ENCODE results near the gene GAGE1. TPM values are rescaled to one million over a fixed set of nuclear protein-coding genes. Genes with fewer than 3 reads are reported as not detected.
"Not testable (repeated sequence)": the region's sequence is repeated elsewhere in the genome, so short reads cannot be mapped to it uniquely, and the experiment has no call there.

GAGE1 gene, protein sequence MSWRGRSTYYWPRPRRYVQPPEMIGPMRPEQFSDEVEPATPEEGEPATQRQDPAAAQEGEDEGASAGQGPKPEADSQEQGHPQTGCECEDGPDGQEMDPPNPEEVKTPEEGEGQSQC
- not detected for total RNA-seq

DNA sequence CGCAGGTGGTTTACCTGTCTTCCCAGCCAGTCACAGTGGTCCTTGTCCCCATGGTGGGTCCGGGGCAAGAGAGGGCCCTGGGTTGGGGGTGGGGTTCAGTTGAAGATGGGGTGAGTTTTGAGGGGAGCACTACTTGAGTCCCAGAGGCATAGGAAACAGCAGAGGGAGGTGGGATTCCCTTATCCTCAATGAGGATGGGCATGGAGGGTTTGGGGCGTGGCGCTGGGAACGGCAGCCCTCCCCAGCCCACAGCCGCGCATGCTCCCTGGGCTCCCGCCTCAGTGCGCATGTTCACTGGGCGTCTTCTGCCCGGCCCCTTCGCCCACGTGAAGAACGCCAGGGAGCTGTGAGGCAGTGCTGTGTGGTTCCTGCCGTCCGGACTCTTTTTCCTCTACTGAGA, at the start of gene GAGE1:
Gene GAGE1 (plus strand): TSS at position 301 of the 400 bp plus-strand sequence. CDS start 1,155 bp downstream, outside the sequence.
- not testable (repeated sequence) for DNase-seq

DNA sequence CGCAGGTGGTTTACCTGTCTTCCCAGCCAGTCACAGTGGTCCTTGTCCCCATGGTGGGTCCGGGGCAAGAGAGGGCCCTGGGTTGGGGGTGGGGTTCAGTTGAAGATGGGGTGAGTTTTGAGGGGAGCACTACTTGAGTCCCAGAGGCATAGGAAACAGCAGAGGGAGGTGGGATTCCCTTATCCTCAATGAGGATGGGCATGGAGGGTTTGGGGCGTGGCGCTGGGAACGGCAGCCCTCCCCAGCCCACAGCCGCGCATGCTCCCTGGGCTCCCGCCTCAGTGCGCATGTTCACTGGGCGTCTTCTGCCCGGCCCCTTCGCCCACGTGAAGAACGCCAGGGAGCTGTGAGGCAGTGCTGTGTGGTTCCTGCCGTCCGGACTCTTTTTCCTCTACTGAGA, 47.8 kb upstream of the GAGE1 start, which contains the start of gene GAGE12E:
Gene GAGE12E (plus strand): TSS at position 301 of the 400 bp plus-strand sequence. CDS start 1,155 bp downstream, outside the sequence.
- DNase-seq, result not testable (repeated sequence)

DNA sequence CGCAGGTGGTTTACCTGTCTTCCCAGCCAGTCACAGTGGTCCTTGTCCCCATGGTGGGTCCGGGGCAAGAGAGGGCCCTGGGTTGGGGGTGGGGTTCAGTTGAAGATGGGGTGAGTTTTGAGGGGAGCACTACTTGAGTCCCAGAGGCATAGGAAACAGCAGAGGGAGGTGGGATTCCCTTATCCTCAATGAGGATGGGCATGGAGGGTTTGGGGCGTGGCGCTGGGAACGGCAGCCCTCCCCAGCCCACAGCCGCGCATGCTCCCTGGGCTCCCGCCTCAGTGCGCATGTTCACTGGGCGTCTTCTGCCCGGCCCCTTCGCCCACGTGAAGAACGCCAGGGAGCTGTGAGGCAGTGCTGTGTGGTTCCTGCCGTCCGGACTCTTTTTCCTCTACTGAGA, 38.3 kb upstream of the GAGE1 start, which contains the start of gene GAGE12F:
Gene GAGE12F (plus strand): TSS at position 301 of the 400 bp plus-strand sequence. CDS start 1,155 bp downstream, outside the sequence.
- DNase-seq, result not testable (repeated sequence)

DNA sequence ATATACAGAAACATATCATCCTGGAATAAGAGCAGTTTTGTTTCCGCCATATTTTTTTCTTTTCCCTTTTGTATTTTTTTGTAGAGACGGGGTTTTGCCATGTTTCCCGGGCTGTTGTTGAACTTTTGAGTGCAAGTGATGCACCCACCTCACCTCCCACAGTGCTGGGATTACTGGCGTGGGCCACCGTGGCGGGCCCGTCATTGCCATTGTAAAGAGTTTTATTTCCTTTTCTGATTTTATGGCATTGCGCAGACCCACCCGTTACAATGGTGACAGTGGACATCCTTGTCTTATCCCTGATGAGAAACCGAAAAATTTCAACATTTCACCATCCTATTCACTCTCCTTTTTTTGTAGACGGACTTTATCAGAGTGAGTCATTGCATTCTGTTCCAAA, 30.1 kb upstream of the GAGE1 start:
- DNase-seq, result not testable (repeated sequence)

DNA sequence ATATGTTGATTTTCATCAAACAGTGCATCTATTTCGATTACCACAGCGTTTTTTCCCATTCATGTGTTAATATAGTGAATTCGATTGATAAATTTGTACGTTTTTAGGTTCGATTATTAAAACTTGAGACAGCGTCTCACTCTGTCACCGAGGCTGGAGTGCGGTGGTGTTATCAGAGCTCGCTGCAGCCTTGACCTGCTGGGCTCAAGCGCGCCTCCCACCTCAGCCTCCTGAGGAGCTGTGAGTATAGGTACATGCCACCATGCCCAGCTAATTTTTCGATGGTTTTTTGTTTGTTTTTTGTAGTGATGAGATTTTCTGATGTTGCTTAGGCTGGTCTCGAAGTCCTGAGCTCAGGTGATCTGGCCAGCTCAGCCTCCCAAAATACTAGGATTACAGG, 29.7 kb upstream of the GAGE1 start:
- DNase-seq, result not testable (repeated sequence)

DNA sequence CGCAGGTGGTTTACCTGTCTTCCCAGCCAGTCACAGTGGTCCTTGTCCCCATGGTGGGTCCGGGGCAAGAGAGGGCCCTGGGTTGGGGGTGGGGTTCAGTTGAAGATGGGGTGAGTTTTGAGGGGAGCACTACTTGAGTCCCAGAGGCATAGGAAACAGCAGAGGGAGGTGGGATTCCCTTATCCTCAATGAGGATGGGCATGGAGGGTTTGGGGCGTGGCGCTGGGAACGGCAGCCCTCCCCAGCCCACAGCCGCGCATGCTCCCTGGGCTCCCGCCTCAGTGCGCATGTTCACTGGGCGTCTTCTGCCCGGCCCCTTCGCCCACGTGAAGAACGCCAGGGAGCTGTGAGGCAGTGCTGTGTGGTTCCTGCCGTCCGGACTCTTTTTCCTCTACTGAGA, 28.7 kb upstream of the GAGE1 start, which contains the start of gene GAGE12G:
Gene GAGE12G (plus strand): TSS at position 301 of the 400 bp plus-strand sequence. CDS start 1,155 bp downstream, outside the sequence.
- not testable (repeated sequence) for DNase-seq

DNA sequence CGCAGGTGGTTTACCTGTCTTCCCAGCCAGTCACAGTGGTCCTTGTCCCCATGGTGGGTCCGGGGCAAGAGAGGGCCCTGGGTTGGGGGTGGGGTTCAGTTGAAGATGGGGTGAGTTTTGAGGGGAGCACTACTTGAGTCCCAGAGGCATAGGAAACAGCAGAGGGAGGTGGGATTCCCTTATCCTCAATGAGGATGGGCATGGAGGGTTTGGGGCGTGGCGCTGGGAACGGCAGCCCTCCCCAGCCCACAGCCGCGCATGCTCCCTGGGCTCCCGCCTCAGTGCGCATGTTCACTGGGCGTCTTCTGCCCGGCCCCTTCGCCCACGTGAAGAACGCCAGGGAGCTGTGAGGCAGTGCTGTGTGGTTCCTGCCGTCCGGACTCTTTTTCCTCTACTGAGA, 19.2 kb upstream of the GAGE1 start, which contains the start of gene GAGE12H:
Gene GAGE12H (plus strand): TSS at position 301 of the 400 bp plus-strand sequence. CDS start 1,155 bp downstream, outside the sequence.
- not testable (repeated sequence) for DNase-seq

DNA sequence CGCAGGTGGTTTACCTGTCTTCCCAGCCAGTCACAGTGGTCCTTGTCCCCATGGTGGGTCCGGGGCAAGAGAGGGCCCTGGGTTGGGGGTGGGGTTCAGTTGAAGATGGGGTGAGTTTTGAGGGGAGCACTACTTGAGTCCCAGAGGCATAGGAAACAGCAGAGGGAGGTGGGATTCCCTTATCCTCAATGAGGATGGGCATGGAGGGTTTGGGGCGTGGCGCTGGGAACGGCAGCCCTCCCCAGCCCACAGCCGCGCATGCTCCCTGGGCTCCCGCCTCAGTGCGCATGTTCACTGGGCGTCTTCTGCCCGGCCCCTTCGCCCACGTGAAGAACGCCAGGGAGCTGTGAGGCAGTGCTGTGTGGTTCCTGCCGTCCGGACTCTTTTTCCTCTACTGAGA, 9.6 kb upstream of the GAGE1 start, which contains the start of gene GAGE2A:
Gene GAGE2A (plus strand): TSS at position 301 of the 400 bp plus-strand sequence. CDS start 1,155 bp downstream, outside the sequence.
- DNase-seq, result not testable (repeated sequence)

DNA sequence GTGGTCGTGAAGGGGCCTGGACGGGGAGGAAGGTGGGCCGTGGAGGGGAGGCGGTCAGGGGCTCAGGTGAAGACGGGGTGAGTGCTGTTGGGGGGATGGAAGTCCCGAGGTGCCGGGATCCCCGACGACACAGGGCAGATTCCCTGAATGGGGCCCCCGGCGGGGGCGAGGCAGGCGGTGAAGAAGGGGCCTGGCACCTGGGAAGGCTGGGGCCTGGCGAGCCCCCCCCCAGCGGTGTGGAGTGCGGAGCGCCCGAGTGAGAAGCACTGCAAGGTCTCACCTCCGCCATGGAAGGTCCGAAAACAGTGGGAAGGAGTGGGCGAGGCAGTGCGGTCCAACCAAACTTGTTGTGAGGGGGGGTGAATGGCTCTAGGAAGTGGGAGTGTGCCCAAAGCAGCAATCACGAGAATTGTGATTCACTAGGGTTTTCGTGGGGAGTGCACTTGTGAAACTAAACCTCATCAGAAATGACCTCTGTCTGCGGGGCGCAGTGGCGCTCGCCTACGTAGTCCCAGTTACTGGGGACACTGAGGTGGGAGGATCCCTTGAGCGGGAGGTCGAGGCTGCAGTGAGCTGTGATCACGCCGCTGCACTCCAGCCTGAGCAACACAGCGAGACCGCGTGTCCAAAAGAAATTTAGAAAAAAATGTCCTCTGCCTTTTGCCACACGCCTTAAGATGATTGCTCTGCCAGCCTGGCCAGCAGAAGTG, 8.9 kb upstream of the GAGE1 start:
- DNase-seq, result not testable (repeated sequence)

DNA sequence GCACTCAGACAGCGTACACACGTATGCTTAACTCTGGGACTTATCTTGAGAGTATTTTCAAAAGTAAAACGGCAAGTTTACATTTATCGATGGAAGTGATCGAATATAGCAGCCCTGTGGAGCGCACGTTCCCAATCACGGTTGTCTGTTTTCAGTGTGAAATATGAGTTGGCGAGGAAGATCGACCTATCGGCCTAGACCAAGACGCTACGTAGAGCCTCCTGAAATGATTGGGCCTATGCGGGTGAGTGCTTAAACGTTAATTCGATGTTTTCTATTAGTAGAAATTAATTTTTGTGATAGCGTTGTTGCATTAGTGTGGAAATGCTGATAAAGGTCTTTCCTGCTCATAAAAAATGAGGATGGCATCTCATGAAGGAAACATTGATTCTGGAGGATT, 8.3 kb upstream of the GAGE1 start:
- not testable (repeated sequence) for DNase-seq

DNA sequence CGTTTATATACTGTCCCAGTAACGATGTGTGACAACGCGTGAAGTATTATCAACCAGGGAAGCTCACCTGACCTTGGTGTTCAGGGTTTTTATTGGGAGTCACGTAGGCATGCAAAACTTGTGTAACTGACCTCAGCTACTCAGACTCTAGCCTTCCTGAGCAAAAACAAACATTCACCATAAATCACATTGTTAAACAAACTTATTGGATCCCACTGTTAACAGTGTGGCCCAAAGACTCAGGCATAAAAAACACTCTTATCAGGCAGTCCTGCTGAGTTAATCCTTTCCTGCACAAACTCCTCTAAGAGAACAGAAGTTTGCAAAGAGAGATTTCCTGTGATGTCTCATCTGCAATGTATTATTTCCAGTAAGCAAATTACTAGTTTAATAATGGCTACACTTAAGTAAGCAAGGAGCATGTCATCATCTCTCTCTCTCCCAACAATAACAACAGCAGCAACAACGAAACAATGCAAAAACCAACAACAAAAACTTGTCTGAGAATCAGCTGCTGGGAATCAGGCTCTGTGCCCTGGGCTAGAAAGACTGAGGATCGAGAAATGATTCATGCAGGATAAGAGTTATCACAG, 12.0 kb downstream of the GAGE1 start:
- DNase-seq, result no peak

DNA sequence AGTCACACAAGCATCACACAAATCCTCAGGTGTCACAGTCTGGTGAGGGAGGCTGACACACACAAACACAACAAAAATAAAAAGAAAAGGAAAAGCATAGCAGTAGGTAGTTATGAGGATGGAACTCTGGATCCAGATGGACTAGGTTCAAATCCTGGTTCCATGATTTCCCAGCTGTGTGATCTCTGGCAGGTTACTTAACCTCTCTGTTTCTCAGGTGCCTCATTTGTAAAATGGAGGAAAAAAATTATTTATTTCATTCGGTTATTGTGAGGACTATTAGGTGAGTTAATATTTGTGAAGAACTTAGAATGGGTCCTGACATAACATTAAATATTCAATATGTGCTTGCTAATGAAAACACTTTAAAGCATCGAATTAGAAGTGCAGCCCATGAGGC, 19.8 kb downstream of the GAGE1 start:
- DNase-seq, result no peak

DNA sequence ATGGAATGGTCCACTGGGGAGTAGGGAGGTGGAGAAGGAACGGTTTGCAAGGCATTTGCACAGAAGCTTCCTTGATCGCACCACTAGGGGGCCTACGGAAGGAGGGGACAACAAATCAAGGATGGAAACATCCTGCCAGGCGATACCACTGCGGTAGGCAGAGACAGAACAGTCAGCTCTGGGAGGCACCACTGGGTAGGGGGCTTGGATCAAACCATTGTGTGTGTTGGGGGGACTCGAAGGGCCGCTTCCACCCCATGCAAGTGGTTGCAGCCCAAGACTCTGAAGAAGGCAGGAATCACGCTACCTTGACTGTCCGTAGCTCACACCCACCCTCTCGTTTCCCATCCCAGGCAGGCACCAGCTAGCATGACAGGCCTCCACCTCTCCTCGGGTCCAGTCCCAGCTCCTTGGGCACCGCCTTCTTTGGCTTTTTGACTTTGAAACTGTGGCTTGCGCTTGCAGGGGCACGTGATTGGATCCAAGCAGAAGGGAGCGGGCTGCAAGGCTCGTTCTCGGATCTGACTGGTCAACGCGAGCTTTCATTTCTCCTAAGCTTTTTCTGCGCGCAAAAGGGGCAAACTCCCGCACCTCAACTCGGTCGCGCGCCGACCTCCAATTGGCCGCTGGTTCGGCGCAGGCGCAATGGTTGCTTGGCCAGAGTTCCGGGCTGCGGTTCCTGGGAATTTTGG, 28.4 kb downstream of the GAGE1 start:
- DNase-seq, result no peak

DNA sequence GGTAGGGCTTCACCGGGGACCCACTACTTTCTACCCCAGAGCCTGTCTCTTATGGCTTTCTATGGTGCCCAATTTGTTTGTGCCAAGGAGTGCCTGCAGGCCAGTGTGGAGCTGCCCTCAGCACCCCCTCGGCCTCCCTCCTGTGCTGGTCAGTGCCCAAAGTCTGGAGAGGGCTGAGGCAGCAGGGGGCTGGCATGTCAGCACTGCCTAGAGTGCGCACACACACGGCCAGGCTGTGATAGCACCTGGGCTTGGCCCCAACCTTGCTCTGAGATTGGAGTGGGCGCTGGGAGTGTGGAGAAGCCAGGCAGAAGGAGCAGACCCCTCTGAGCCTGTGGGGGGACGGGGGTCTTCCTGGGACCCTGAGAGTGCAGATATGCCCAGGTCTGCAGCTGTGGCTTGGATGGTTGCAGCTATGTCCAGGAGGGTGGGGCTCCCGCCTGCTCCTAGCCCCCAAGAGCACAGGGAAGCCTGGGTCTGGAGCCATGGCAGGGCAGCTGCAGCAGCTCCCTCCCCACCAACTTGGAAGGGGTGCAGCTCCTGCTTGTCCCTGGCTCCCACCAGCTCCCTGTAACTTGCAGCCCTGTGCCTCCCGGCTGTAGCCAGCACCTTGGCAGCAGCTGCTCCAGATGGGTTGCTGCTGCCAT, 46.3 kb downstream of the GAGE1 start:
- no peak for DNase-seq

DNA sequence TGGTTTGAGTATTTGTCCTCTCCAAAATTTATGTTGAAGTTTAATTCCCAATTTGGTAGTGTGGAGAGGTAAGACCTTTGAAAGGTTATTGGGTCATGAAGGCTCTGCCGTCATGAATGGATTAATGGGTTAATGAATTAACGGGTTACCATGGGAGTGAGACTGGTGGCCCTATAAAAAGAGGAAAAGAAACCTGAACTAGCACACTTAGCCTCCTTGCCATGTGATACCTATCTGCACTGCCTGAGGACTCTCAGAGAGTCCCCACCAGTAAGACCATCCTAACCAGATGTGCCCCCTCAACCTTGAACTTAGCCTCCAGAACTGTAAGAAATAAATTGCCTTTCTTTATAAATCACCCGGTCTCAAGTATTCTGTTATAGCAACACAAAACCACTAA, 57.7 kb downstream of the GAGE1 start:
- no peak for DNase-seq

Other genes with a start within 250 kb of the GAGE1 start
- not detected for gene GAGE12C, start 66.8 kb upstream of the GAGE1 start, total RNA-seq
- gene GAGE12D, start 57.3 kb upstream of the GAGE1 start, total RNA-seq, result not detected
- gene GAGE12E, start 47.7 kb upstream of the GAGE1 start, total RNA-seq, result not detected
- not detected for gene GAGE12F, start 38.2 kb upstream of the GAGE1 start, total RNA-seq
- not detected for gene GAGE12G, start 28.6 kb upstream of the GAGE1 start, total RNA-seq
- gene GAGE12H, start 19.1 kb upstream of the GAGE1 start, total RNA-seq, result not detected
- gene GAGE2A, start 9.5 kb upstream of the GAGE1 start, total RNA-seq, result not detected
- not detected for gene PAGE1, start 97.0 kb downstream of the GAGE1 start, total RNA-seq
- not detected for gene PAGE4, start 230.3 kb downstream of the GAGE1 start, total RNA-seq